SU-DHL-6 (cell line): Measurements from ENCODE around the gene SPP1.

Source experiments
- H2AFZ ChIP-seq: fragments of 200-600 bp; sonication (generic); 2 replicates; pipeline ENCODE4 v1.6.1; 2014; ENCODE audit warnings: low read depth, mild to moderate bottlenecking, moderate library complexity, mixed read lengths, antibody characterized with exemption, low read length; ENCODE audit not compliant: severe bottlenecking
- H3F3A ChIP-seq: fragments of 200-600 bp; shearing (Covaris generic); 2 replicates; pipeline ENCODE4 v1.6.0; 2016; ENCODE audit warnings: antibody characterized with exemption, mild to moderate bottlenecking; ENCODE audit not compliant: insufficient read depth
- H3K27ac ChIP-seq: fragments of 200-600 bp; sonication (generic); 2 replicates; pipeline ENCODE4 v1.5.1; 2016; ENCODE audit warnings: low read depth, mild to moderate bottlenecking, low read length, moderate library complexity, mixed read lengths
- H3K27me3 ChIP-seq: fragments of 200-600 bp; sonication (generic), shearing (Covaris generic); 2 replicates; pipeline ENCODE4 v1.6.0; 2014; ENCODE audit warnings: mild to moderate bottlenecking, low read length
- H3K36me3 ChIP-seq: fragments of 200-600 bp; sonication (generic); 2 replicates; pipeline ENCODE4 v1.6.1; 2014; ENCODE audit warnings: mild to moderate bottlenecking, low read length, mixed read lengths
- H3K4me2 ChIP-seq: fragments of 300-600, 200-600 bp; shearing (Covaris generic), sonication (generic); 2 replicates; pipeline ENCODE4 v1.6.0; 2014; ENCODE audit warnings: low read length, low read depth, mild to moderate bottlenecking; ENCODE audit not compliant: poor library complexity, severe bottlenecking
- H3K4me3 ChIP-seq: fragments of 200-600 bp; sonication (generic); 2 replicates; pipeline ENCODE4 v1.5.1; 2014; ENCODE audit warnings: antibody characterized with exemption, low read length, mild to moderate bottlenecking, mixed read lengths; ENCODE audit not compliant: insufficient read depth, poor library complexity, severe bottlenecking
- H3K79me2 ChIP-seq: fragments of 200-600 bp; sonication (generic); 2 replicates; pipeline ENCODE4 v1.6.1; 2014; ENCODE audit warnings: mild to moderate bottlenecking, low read length, moderate library complexity; ENCODE audit not compliant: insufficient read depth
- H3K9ac ChIP-seq: fragments of 200-600 bp; sonication (generic); 2 replicates; pipeline ENCODE4 v1.7.0; 2014; ENCODE audit warnings: mild to moderate bottlenecking, low read length
- H3K9me2 ChIP-seq: fragments of 200-600 bp; sonication (generic); replicated peaks from 2 replicates; pipeline ENCODE4 v1.6.1; 2014; ENCODE audit warnings: low read length; ENCODE audit not compliant: insufficient read depth
- H3K9me3 ChIP-seq: fragments of 200-600 bp; sonication (generic); 2 replicates; pipeline ENCODE4 v1.6.1; 2014; ENCODE audit warnings: low read length, mixed read lengths; ENCODE audit not compliant: insufficient read depth
- H4K20me1 ChIP-seq: fragments of 200-600 bp; sonication (generic); 2 replicates; pipeline ENCODE4 v1.6.1; 2014; ENCODE audit warnings: low read depth, mild to moderate bottlenecking, antibody characterized with exemption, low read length, moderate library complexity, mixed read lengths
- EZH2phosphoT487 ChIP-seq: fragments of 200-600 bp; sonication (generic), shearing (Covaris generic); conservative IDR thresholded peaks from 2 replicates; pipeline ENCODE4 v1.6.1; 2018; ENCODE audit warnings: mild to moderate bottlenecking, antibody characterized with exemption, low read length, moderate library complexity, mixed read lengths
- TF ChIP-seq, protein P1 (sequence below): fragments of 200-600 bp; sonication (generic); IDR thresholded peaks from one replicate; pipeline ENCODE4 v1.5.1; 2017; ENCODE audit warnings: antibody characterized with exemption, mild to moderate bottlenecking, low read length, moderate library complexity; ENCODE audit not compliant: insufficient read depth, poor library complexity, severe bottlenecking

Gene SPP1

DNA sequence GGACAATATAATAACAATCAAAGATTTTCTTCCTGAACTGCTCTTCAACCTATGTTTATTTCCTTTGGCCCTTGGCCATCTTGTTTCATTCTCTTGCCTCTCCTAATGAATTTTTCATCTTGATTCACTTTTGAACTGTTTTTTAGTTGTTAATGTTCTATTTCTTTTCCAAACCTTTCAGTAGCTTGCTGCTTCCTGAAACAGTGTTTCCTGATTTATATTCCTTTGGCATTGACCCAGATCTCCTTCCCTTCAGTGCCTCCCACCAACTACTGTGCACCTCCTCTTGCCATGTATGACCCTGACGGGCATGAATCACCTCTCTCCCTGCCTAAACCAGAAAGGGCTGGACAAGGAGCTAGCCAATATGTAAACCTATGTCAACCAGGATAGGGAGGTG is 25.6 kb upstream of the SPP1 start:
- Histone ChIP-seq H3K27me3 (no peaks in the 10 kb centered on the region), H3K4me2 (no peak overlapping the region), H3K9me3 (no peaks in the 10 kb centered on the region), H3F3A (no peaks in the 10 kb centered on the region), H3K27ac (no peak overlapping the region), H2AFZ (no peak overlapping the region), H3K4me3 (no peak overlapping the region), H3K9ac (no peak overlapping the region), H4K20me1 (no peaks in the 10 kb centered on the region), H3K79me2 (no peaks in the 10 kb centered on the region), H3K9me2 (no peaks in the 10 kb centered on the region), H3K36me3 (no peaks in the 10 kb centered on the region)
- TF ChIP-seq, protein P1, sequence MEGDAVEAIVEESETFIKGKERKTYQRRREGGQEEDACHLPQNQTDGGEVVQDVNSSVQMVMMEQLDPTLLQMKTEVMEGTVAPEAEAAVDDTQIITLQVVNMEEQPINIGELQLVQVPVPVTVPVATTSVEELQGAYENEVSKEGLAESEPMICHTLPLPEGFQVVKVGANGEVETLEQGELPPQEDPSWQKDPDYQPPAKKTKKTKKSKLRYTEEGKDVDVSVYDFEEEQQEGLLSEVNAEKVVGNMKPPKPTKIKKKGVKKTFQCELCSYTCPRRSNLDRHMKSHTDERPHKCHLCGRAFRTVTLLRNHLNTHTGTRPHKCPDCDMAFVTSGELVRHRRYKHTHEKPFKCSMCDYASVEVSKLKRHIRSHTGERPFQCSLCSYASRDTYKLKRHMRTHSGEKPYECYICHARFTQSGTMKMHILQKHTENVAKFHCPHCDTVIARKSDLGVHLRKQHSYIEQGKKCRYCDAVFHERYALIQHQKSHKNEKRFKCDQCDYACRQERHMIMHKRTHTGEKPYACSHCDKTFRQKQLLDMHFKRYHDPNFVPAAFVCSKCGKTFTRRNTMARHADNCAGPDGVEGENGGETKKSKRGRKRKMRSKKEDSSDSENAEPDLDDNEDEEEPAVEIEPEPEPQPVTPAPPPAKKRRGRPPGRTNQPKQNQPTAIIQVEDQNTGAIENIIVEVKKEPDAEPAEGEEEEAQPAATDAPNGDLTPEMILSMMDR, result no peak
- no peak for TF ChIP-seq EZH2phosphoT487

- H3K27me3 ChIP-seq, result no peaks in the 10 kb centered on the region
- TF ChIP-seq, protein P1, result no peak
- TF ChIP-seq EZH2phosphoT487, result no peak
- H3K36me3 ChIP-seq, result no peaks in the 10 kb centered on the region
- no peak overlapping the region for H3K4me3 ChIP-seq
- no peaks in the 10 kb centered on the region for H3K79me2 ChIP-seq
- H4K20me1 ChIP-seq, result no peaks in the 10 kb centered on the region
- H3K9me3 ChIP-seq, result no peaks in the 10 kb centered on the region
- no peak overlapping the region for H3K27ac ChIP-seq
- H3K9ac ChIP-seq, result no peak overlapping the region
- no peaks in the 10 kb centered on the region for H3K9me2 ChIP-seq
- H3F3A ChIP-seq, result no peaks in the 10 kb centered on the region
- H2AFZ ChIP-seq, result no peak overlapping the region
- H3K4me2 ChIP-seq, result no peak overlapping the region
Observed at GRCh38 chr4:87950493-87950892, 25.0 kb upstream of the SPP1 start.

DNA sequence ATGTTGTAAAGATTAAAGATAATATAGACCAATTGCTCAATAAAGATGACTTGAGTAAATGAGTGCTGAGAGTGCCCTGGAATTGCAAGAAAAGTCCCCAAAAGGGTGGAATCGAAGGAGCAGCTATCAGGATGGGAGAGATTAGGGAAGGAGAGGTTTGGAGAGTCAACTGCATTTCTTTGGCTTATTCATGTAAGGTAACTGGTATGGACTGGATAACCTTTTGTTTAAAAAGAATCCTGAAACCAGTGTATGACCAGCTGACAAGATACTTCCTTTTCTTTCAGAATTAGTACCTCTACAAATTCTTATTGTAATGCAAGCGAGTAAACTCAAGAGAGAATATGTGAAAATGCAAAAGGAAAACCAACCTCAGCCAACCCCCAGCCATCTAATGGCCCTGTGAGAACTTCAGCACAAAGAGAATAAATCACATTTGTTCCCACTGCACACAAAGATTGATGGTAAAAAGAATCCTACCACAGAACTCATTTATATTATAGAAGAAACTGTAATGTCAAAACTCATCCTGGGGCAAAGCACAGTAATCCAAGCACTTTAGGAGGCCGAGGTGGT is 24.5 kb upstream of the SPP1 start:
- no peaks in the 10 kb centered on the region for H3K36me3 ChIP-seq
- H3K4me2 ChIP-seq, result no peak overlapping the region
- no peaks in the 10 kb centered on the region for H4K20me1 ChIP-seq
- no peaks in the 10 kb centered on the region for H3K9me3 ChIP-seq
- no peak overlapping the region for H3K4me3 ChIP-seq
- H3K9me2 ChIP-seq, result no peaks in the 10 kb centered on the region
- H3K79me2 ChIP-seq, result no peaks in the 10 kb centered on the region
- no peak overlapping the region for H2AFZ ChIP-seq
- H3K27ac ChIP-seq, result no peak overlapping the region
- H3K27me3 ChIP-seq, result no peaks in the 10 kb centered on the region
- no peak for TF ChIP-seq EZH2phosphoT487
- TF ChIP-seq, protein P1, result no peak
- H3K9ac ChIP-seq, result no peak overlapping the region
- H3F3A ChIP-seq, result no peaks in the 10 kb centered on the region
